ENCODE data around the gene PRKN. TPM values are rescaled to one million over a fixed set of nuclear protein-coding genes. Genes with fewer than 3 reads are reported as not detected.

Gene PRKN
- total and polyA plus RNA-seq, 5 donors from 2014 or later = 0.24 to 3.7 (median 2.5) TPM

GRCh38 chr6:162343936-162344645, 383.5 kb downstream of the PRKN start:
- Mint-ChIP-seq H3K27me3 (no peaks in the 10 kb centered on the region), H3K27ac (no peak overlapping the region), H3K4me1 (no peaks in the 10 kb centered on the region), H3K4me3 (no peak overlapping the region), H3K36me3 (no peaks in the 10 kb centered on the region), H3K9me3 (peaks cover 0 to 6% (median 4%) of the 10 kb centered on the region in 7 donors)
- H3K27ac ChIP-seq (ENCODE audit: insufficient read depth, low read length, poor library complexity, severe bottlenecking) = no peak overlapping the region
- no peaks in the 10 kb centered on the region for H3K27me3 ChIP-seq (ENCODE audit: control insufficient read depth, insufficient read depth, low read length)
- no peaks in the 10 kb centered on the region for H3K36me3 ChIP-seq (ENCODE audit: control insufficient read depth, insufficient read depth, low read length)
- no peaks in the 10 kb centered on the region for H3K9me3 ChIP-seq (ENCODE audit: control insufficient read depth in 2 of 2, low read length in 2 of 2)
- ATAC-seq (ENCODE audit: low read depth in 2 of 2) (no peak), DNase-seq (no peak)
- no peaks in the 10 kb centered on the region for H3K4me1 ChIP-seq (ENCODE audit: control insufficient read depth, insufficient read depth, low read length, poor library complexity, severe bottlenecking)
- H3K4me3 ChIP-seq (ENCODE audit: low read depth, low read length) = no peak overlapping the region

- no peak for ATAC-seq (ENCODE audit: low read depth in 2 of 2)
- H3K27ac ChIP-seq (ENCODE audit: insufficient read depth, low read length, poor library complexity, severe bottlenecking) = no peak overlapping the region
- DNase-seq = no peak
- Mint-ChIP-seq H3K4me3 (no peak overlapping the region), H3K9me3 (peaks cover 0 to 6% (median 4%) of the 10 kb centered on the region in 7 donors), H3K4me1 (no peaks in the 10 kb centered on the region), H3K36me3 (no peaks in the 10 kb centered on the region), H3K27me3 (no peaks in the 10 kb centered on the region), H3K27ac (no peak overlapping the region)
- no peaks in the 10 kb centered on the region for H3K36me3 ChIP-seq (ENCODE audit: control insufficient read depth, insufficient read depth, low read length)
- no peaks in the 10 kb centered on the region for H3K27me3 ChIP-seq (ENCODE audit: control insufficient read depth, insufficient read depth, low read length)
- H3K4me3 ChIP-seq (ENCODE audit: low read depth, low read length) = no peak overlapping the region
- H3K4me1 ChIP-seq (ENCODE audit: control insufficient read depth, insufficient read depth, low read length, poor library complexity, severe bottlenecking) = no peaks in the 10 kb centered on the region
- H3K9me3 ChIP-seq (ENCODE audit: control insufficient read depth in 2 of 2, low read length in 2 of 2) = no peaks in the 10 kb centered on the region
Measured at GRCh38 chr6:162343198-162343935, 384.2 kb downstream of the PRKN start.

GRCh38 chr6:162337412-162337811, 390.2 kb downstream of the PRKN start:
- Mint-ChIP-seq H3K4me1 (no peaks in the 10 kb centered on the region), H3K9me3 (peaks cover 0 to 15% (median 4%) of the 10 kb centered on the region in 7 donors), H3K36me3 (no peaks in the 10 kb centered on the region), H3K27me3 (no peaks in the 10 kb centered on the region), H3K4me3 (no peak overlapping the region), H3K27ac (no peak overlapping the region)
- Histone ChIP-seq H3K27me3 (ENCODE audit: control insufficient read depth, insufficient read depth, low read length) (no peaks in the 10 kb centered on the region), H3K4me3 (ENCODE audit: low read depth, low read length) (no peak overlapping the region), H3K9me3 (ENCODE audit: control insufficient read depth in 2 of 2, low read length in 2 of 2) (no peaks in the 10 kb centered on the region), H3K36me3 (ENCODE audit: control insufficient read depth, insufficient read depth, low read length) (no peaks in the 10 kb centered on the region), H3K27ac (ENCODE audit: insufficient read depth, low read length, poor library complexity, severe bottlenecking) (no peak overlapping the region), H3K4me1 (ENCODE audit: control insufficient read depth, insufficient read depth, low read length, poor library complexity, severe bottlenecking) (no peaks in the 10 kb centered on the region)
- no peak for ATAC-seq (ENCODE audit: low read depth in 2 of 2)
- no peak for DNase-seq

GRCh38 chr6:162336359-162336758, 391.2 kb downstream of the PRKN start:
- Mint-ChIP-seq H3K9me3 (peaks cover 0 to 12% (median 4%) of the 10 kb centered on the region in 7 donors), H3K27ac (no peak overlapping the region), H3K27me3 (no peaks in the 10 kb centered on the region), H3K36me3 (no peaks in the 10 kb centered on the region), H3K4me1 (peaks cover 0 to under 1% (median 0%) of the 10 kb centered on the region in 4 donors), H3K4me3 (no peak overlapping the region)
- H3K36me3 ChIP-seq (ENCODE audit: control insufficient read depth, insufficient read depth, low read length) = no peaks in the 10 kb centered on the region
- H3K27me3 ChIP-seq (ENCODE audit: control insufficient read depth, insufficient read depth, low read length) = no peaks in the 10 kb centered on the region
- no peak overlapping the region for H3K27ac ChIP-seq (ENCODE audit: insufficient read depth, low read length, poor library complexity, severe bottlenecking)
- no peak overlapping the region for H3K4me3 ChIP-seq (ENCODE audit: low read depth, low read length)
- DNase-seq (no peak), ATAC-seq (ENCODE audit: low read depth in 2 of 2) (no peak)
- H3K9me3 ChIP-seq (ENCODE audit: control insufficient read depth in 2 of 2, low read length in 2 of 2) = no peaks in the 10 kb centered on the region
- H3K4me1 ChIP-seq (ENCODE audit: control insufficient read depth, insufficient read depth, low read length, poor library complexity, severe bottlenecking) = no peaks in the 10 kb centered on the region

GRCh38 chr6:162332365-162332764, 395.2 kb downstream of the PRKN start:
- Mint-ChIP-seq H3K4me3 (no peak overlapping the region), H3K9me3 (peaks cover 0 to 14% (median 4%) of the 10 kb centered on the region in 7 donors), H3K27ac (no peak overlapping the region), H3K4me1 (peaks cover 0 to 2% (median 0%) of the 10 kb centered on the region in 4 donors), H3K36me3 (no peaks in the 10 kb centered on the region), H3K27me3 (no peaks in the 10 kb centered on the region)
- Histone ChIP-seq H3K27me3 (ENCODE audit: control insufficient read depth, insufficient read depth, low read length) (no peaks in the 10 kb centered on the region), H3K9me3 (ENCODE audit: control insufficient read depth in 2 of 2, low read length in 2 of 2) (no peaks in the 10 kb centered on the region), H3K4me3 (ENCODE audit: low read depth, low read length) (no peak overlapping the region), H3K36me3 (ENCODE audit: control insufficient read depth, insufficient read depth, low read length) (no peaks in the 10 kb centered on the region), H3K27ac (ENCODE audit: insufficient read depth, low read length, poor library complexity, severe bottlenecking) (no peak overlapping the region), H3K4me1 (ENCODE audit: control insufficient read depth, insufficient read depth, low read length, poor library complexity, severe bottlenecking) (no peaks in the 10 kb centered on the region)
- ATAC-seq (ENCODE audit: low read depth in 2 of 2) = no peak
- no peak for DNase-seq

GRCh38 chr6:162331911-162332310, 395.7 kb downstream of the PRKN start:
- no peak for DNase-seq

GRCh38 chr6:162325826-162326225, 401.7 kb downstream of the PRKN start:
- Histone ChIP-seq H3K36me3 (ENCODE audit: control insufficient read depth, insufficient read depth, low read length) (no peaks in the 10 kb centered on the region), H3K27ac (ENCODE audit: insufficient read depth, low read length, poor library complexity, severe bottlenecking) (no peak overlapping the region), H3K9me3 (ENCODE audit: control insufficient read depth in 2 of 2, low read length in 2 of 2) (peaks cover 0 to 3% of the 10 kb centered on the region in 2 experiments), H3K4me1 (ENCODE audit: control insufficient read depth, insufficient read depth, low read length, poor library complexity, severe bottlenecking) (no peaks in the 10 kb centered on the region), H3K4me3 (ENCODE audit: low read depth, low read length) (no peak overlapping the region), H3K27me3 (ENCODE audit: control insufficient read depth, insufficient read depth, low read length) (no peaks in the 10 kb centered on the region)
- Mint-ChIP-seq H3K36me3 (peaks cover 4% of the 10 kb centered on the region), H3K27ac (no peak overlapping the region), H3K9me3 (peaks cover 0 to 15% (median 3%) of the 10 kb centered on the region in 7 donors), H3K27me3 (no peaks in the 10 kb centered on the region), H3K4me1 (no peaks in the 10 kb centered on the region), H3K4me3 (no peak overlapping the region)
- no peak for ATAC-seq (ENCODE audit: low read depth in 2 of 2)
- DNase-seq = no peak

More at GRCh38 chr6:162331911-162332310, 395.7 kb downstream of the PRKN start:
- Mint-ChIP-seq H3K27ac (no peak overlapping the region), H3K4me3 (no peak overlapping the region), H3K27me3 (no peaks in the 10 kb centered on the region), H3K36me3 (peaks cover under 1% of the 10 kb centered on the region), H3K9me3 (peaks cover 0 to 12% (median 4%) of the 10 kb centered on the region in 7 donors), H3K4me1 (peaks cover 0 to 2% (median 0%) of the 10 kb centered on the region in 4 donors)
- Histone ChIP-seq H3K9me3 (ENCODE audit: control insufficient read depth in 2 of 2, low read length in 2 of 2) (no peaks in the 10 kb centered on the region), H3K27ac (ENCODE audit: insufficient read depth, low read length, poor library complexity, severe bottlenecking) (no peak overlapping the region), H3K36me3 (ENCODE audit: control insufficient read depth, insufficient read depth, low read length) (no peaks in the 10 kb centered on the region), H3K4me3 (ENCODE audit: low read depth, low read length) (no peak overlapping the region), H3K4me1 (ENCODE audit: control insufficient read depth, insufficient read depth, low read length, poor library complexity, severe bottlenecking) (no peaks in the 10 kb centered on the region), H3K27me3 (ENCODE audit: control insufficient read depth, insufficient read depth, low read length) (no peaks in the 10 kb centered on the region)
- no peak for ATAC-seq (ENCODE audit: low read depth in 2 of 2)
